NCI-H446 treated with DMSO at 0.1 percent for 48 hours (cell line): ENCODE data around the gene UBAC2.
"Not testable (repeated sequence)": the region's sequence is repeated elsewhere in the genome, so short reads cannot be mapped to it uniquely, and the experiment has no call there.

Experiments used
- DNase-seq: peaks from one replicate; lab custom pipeline; 2025; lab: John Stamatoyannopoulos, UW

Gene UBAC2

GRCh38 chr13:99214731-99215130, 14.1 kb downstream of the UBAC2 start:
- no peak for DNase-seq

GRCh38 chr13:99215184-99215830, 14.7 kb downstream of the UBAC2 start:
- DNase-seq, result no peak

GRCh38 chr13:99217461-99218110, 16.9 kb downstream of the UBAC2 start:
- DNase-seq, result no peak

- DNase-seq, result no peak
Observed at GRCh38 chr13:99218126-99218525, 17.5 kb downstream of the UBAC2 start.

- DNase-seq, result no peak
Observed at GRCh38 chr13:99218545-99218944, 17.9 kb downstream of the UBAC2 start.

GRCh38 chr13:99218969-99219368, 18.3 kb downstream of the UBAC2 start:
- no peak for DNase-seq

GRCh38 chr13:99220199-99220935, 19.7 kb downstream of the UBAC2 start:
- DNase-seq, result no peak

- DNase-seq, result no peak
Observed at GRCh38 chr13:99221567-99222239, 21.0 kb downstream of the UBAC2 start.

GRCh38 chr13:99223587-99223986, 22.9 kb downstream of the UBAC2 start:
- no peak for DNase-seq

GRCh38 chr13:99224021-99224420, 23.4 kb downstream of the UBAC2 start:
- DNase-seq, result no peak

- DNase-seq, result no peak
Observed at GRCh38 chr13:99225078-99225477, 24.4 kb downstream of the UBAC2 start.

GRCh38 chr13:99226513-99226912, 25.9 kb downstream of the UBAC2 start:
- DNase-seq, result no peak

GRCh38 chr13:99227331-99227900, 26.8 kb downstream of the UBAC2 start:
- no peak for DNase-seq

- DNase-seq, result no peak
Observed at GRCh38 chr13:99227909-99228688, 27.4 kb downstream of the UBAC2 start.

GRCh38 chr13:99228737-99229691, 28.4 kb downstream of the UBAC2 start:
- DNase-seq, result no peak

GRCh38 chr13:99230588-99230987, 29.9 kb downstream of the UBAC2 start:
- not testable (repeated sequence) for DNase-seq

- no peak for DNase-seq
Observed at GRCh38 chr13:99230991-99231390, 30.3 kb downstream of the UBAC2 start.

GRCh38 chr13:99231721-99232120, 31.1 kb downstream of the UBAC2 start:
- no peak for DNase-seq

GRCh38 chr13:99237981-99238662, 37.5 kb downstream of the UBAC2 start:
- DNase-seq, result no peak

- DNase-seq, result no peak
Observed at GRCh38 chr13:99246100-99246499, 45.4 kb downstream of the UBAC2 start.
